ENCODE results near the gene NELL1.
"Not testable (repeated sequence)": the region's sequence is repeated elsewhere in the genome, so short reads cannot be mapped to it uniquely, and the experiment has no call there.

The NELL1 gene

GRCh38 chr11:21198498-21198897 is 529.1 kb downstream of the NELL1 start:
- no peak for DNase-seq (ENCODE audit: low read depth in 2 of 2)

GRCh38 chr11:21205205-21205604 is 535.8 kb downstream of the NELL1 start:
- DNase-seq (ENCODE audit: low read depth in 2 of 2) = no peak

- DNase-seq (ENCODE audit: low read depth in 2 of 2) = no peak
Measured at GRCh38 chr11:21225860-21226259, 556.5 kb downstream of the NELL1 start.

GRCh38 chr11:21229224-21229623 is 559.8 kb downstream of the NELL1 start:
- no peak for DNase-seq (ENCODE audit: low read depth in 2 of 2)

- DNase-seq (ENCODE audit: low read depth in 2 of 2) = no peak
Measured at GRCh38 chr11:21250196-21250595, 580.8 kb downstream of the NELL1 start.

GRCh38 chr11:21254055-21254454 is 584.7 kb downstream of the NELL1 start:
- DNase-seq (ENCODE audit: low read depth in 2 of 2) = no peak

GRCh38 chr11:21254790-21255189 is 585.4 kb downstream of the NELL1 start:
- DNase-seq (ENCODE audit: low read depth in 2 of 2) = no peak

GRCh38 chr11:21257461-21257860 is 588.1 kb downstream of the NELL1 start:
- DNase-seq (ENCODE audit: low read depth in 2 of 2) = no peak

GRCh38 chr11:21258414-21258813 is 589.0 kb downstream of the NELL1 start:
- DNase-seq (ENCODE audit: low read depth in 2 of 2) = no peak

GRCh38 chr11:21260101-21260500 is 590.7 kb downstream of the NELL1 start:
- DNase-seq (ENCODE audit: low read depth in 2 of 2) = no peak

GRCh38 chr11:21262992-21263391 is 593.6 kb downstream of the NELL1 start:
- no peak for DNase-seq (ENCODE audit: low read depth in 2 of 2)

- no peak for DNase-seq (ENCODE audit: low read depth in 2 of 2)
Measured at GRCh38 chr11:21264125-21264524, 594.7 kb downstream of the NELL1 start.

GRCh38 chr11:21268036-21268435 is 598.6 kb downstream of the NELL1 start:
- DNase-seq (ENCODE audit: low read depth in 2 of 2) = no peak

GRCh38 chr11:21272139-21272538 is 602.8 kb downstream of the NELL1 start:
- not testable (repeated sequence) for DNase-seq (ENCODE audit: low read depth in 2 of 2)

GRCh38 chr11:21278840-21279239 is 609.5 kb downstream of the NELL1 start:
- no peak for DNase-seq (ENCODE audit: low read depth in 2 of 2)

GRCh38 chr11:21285104-21285503 is 615.7 kb downstream of the NELL1 start:
- no peak for DNase-seq (ENCODE audit: low read depth in 2 of 2)

GRCh38 chr11:21289686-21290085 is 620.3 kb downstream of the NELL1 start:
- no peak for DNase-seq (ENCODE audit: low read depth in 2 of 2)

- no peak for DNase-seq (ENCODE audit: low read depth in 2 of 2)
Measured at GRCh38 chr11:21295508-21295907, 626.1 kb downstream of the NELL1 start.

GRCh38 chr11:21301981-21302380 is 632.6 kb downstream of the NELL1 start:
- DNase-seq (ENCODE audit: low read depth in 2 of 2) = no peak

- DNase-seq (ENCODE audit: low read depth in 2 of 2) = no peak
Measured at GRCh38 chr11:21306739-21307358, 637.5 kb downstream of the NELL1 start.

- no peak for DNase-seq (ENCODE audit: low read depth in 2 of 2)
Measured at GRCh38 chr11:21307874-21308273, 638.5 kb downstream of the NELL1 start.

GRCh38 chr11:21316591-21316990 is 647.2 kb downstream of the NELL1 start:
- no peak for DNase-seq (ENCODE audit: low read depth in 2 of 2)

GRCh38 chr11:21321072-21321471 is 651.7 kb downstream of the NELL1 start:
- no peak for DNase-seq (ENCODE audit: low read depth in 2 of 2)

- DNase-seq (ENCODE audit: low read depth in 2 of 2) = no peak
Measured at GRCh38 chr11:21321530-21321929, 652.1 kb downstream of the NELL1 start.

Data from stimulated activated CD8-positive, alpha-beta memory T cell treated with anti-CD3 and anti-CD28 coated beads, Interleukin-15, amount 100 ng/mL, for 4 hours (primary cell).